Measurements from ENCODE around the gene PBRM1.
"Not testable (repeated sequence)": the region's sequence is repeated elsewhere in the genome, so short reads cannot be mapped to it uniquely, and the experiment has no call there.

PBRM1 gene

GRCh38 chr3:52703341-52703740 lies 17.6 kb upstream of the PBRM1 start:
- DNase-seq: no peak

- DNase-seq: no peak
Observed at GRCh38 chr3:52697632-52697965, 11.9 kb upstream of the PBRM1 start.

DNA sequence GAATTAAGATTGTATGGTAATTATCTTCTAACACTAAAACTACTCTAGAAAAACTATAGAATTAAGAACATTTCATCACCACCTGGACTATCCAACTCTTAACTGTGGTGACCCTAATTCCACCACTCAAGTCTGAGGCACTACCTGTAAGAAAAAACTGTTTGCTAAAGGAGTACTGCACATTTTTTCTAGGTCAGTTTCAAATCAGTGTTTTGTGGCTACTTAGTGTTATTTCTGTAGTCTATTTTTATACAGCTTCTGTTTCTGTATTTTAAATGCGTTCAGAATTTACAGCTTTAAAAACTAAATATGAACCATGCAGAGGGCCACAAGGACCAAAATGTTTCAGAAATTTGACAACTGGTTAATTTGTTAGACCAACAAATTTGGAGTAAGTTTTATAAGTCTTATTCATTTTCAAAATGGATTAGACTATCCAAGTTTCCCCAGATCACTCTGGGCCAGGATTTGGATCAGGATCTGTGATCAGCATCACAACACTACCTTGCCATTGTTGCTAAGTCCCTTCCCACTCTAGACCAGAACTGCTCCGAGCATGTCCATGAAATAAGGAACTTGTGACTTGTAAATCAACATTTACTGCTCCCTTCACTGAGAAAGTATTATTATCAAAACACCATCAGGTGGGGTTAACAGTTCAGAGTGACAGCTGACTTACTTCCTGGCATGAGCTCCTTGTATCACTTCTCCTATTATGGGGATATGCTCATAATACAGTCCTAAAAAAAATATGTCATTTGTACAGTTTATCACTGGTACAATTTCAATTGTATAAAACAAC lies 11.3 kb upstream of the PBRM1 start:
- no peak for DNase-seq

DNA sequence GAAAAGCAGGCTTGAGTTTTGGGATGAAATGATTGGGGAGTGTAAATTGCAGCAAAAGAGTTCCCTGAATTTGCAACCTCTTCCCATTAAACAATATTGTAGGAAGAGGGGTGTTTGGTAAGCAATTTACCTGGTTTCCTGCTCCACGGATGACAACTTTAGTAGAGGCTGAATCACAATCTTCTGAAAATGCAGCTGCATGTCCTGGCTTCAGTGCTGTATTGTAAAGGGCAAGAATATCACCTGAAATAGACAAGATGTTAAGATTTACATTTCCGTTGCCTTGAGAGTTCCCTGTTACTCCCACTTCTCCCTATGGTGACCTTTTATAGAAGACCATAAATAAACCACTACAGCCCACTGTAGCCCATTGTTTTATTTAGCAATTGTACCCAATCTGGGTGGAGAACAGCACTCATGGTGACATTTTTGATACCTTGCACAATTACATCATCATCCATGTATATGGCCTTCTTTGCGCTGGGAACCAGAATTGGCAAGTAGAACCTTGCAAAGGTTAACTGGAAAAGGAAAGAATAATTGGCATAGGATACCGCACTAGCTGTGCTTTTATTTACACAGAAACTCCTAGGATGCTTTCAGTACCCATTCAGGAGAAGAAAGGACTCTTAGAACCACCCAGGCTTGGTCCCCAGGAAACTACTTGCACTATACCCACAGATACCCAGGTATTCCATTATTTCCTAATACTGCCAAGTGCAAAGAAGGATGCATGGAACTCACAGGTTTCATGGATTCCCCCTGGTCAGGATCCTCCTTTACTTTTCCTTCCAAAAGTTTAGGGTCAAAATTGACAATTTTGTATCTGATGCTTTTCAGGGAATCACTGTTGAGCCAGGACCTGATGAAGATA lies 10.3 kb upstream of the PBRM1 start:
- no peak for DNase-seq

- no peak for DNase-seq
Observed at GRCh38 chr3:52694528-52695189, 8.9 kb upstream of the PBRM1 start.

GRCh38 chr3:52693071-52693470 lies 7.4 kb upstream of the PBRM1 start:
- no peak for DNase-seq

DNA sequence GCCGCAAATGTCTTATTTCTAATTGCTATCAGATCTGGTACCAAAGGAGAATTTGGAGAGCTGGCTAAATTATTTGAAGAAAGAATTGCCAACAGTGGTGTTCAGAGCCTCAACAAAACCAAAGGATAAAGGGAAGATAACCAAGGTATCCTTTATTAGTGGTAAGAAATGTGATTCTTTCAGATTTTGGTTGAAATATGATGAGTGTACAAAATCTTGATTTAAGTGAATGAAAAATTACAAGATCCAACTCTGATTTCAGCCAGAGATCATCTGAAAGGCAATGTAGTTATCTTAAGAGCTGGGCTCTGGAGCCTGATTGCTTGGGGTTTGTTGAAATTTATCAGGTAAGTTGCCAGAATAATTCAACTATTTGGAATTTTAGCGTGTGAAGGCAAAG lies 4.8 kb upstream of the PBRM1 start:
- no peak for DNase-seq

DNA sequence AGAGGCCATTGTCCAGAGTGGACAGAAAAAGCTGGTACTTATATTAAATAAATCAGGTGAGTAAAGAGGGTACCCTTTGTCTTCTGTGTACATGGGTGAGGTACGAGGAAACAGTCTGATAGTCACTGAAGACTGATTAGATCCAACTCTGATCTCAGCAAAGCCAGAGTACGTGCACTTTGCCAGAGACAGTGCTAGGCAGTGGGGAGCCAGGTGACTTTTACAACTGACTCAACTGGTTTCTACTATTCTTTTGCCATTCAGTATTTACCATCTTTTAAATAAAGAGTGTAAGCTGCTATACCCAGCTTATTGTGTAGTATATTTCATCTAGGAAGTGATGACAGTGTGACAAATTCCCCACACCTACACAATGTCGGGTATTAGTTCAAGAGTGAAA lies 3.4 kb upstream of the PBRM1 start:
- no peak for DNase-seq

DNA sequence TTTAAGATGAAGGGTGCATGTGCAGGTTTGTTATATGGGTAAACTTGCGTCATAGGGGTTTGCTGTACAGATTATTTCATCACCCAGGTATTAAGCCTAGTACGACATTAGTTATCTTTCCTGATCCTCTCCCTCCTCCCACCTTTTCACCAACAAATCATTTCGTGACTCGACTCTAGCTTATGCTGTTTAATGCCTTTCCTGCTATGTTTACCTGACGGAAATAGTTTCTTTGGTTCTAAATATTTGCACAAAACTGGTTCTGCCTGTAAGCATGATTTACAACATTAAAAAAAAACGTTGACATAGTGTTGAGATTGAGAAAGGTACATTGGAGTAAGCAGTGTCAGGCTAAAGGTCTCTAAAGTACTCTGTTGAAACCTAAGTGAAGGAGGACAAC lies 2.6 kb upstream of the PBRM1 start:
- no peak for DNase-seq

DNA sequence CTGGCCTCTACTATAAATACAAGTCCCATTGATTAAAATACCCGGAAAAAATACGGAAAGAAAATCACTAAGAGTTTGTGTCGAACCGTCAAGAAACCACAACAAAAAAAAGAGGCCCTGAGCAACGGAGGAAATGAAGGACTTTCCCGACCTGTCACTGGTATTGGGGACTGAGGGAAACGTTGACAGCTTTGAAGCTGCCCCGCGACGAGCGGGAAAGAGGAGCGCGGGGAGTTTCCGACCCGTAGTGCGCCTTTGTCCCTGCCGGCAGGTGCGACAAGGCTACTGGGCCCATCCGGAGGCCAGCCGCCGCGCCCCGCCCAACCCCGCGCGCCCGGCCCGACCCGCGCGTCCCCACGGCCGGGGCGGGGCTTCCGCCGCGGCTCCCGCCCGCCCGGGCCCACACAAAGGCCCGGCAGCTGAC lies 416 bp downstream of the PBRM1 start:
- DNase-seq: peak; percentile 64

DNA sequence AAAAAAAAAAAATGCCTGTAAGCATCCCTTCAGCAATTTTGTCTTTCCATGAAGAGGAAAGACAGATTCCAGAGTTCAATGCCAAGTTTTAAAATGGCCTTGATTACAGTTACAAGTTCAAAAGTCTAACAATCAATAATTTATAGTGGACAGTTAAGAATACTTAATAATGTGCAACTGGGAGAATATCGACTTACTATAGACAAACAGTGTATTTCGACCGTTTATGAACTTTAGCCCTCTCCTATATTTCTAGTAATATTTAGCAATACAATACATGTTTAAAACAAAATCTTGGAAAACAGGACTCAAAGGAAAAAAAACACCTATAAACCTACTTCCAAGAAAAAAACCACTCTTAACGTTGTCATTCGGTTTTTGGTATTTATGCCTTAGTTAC lies 1.5 kb downstream of the PBRM1 start:
- no peak for DNase-seq

DNA sequence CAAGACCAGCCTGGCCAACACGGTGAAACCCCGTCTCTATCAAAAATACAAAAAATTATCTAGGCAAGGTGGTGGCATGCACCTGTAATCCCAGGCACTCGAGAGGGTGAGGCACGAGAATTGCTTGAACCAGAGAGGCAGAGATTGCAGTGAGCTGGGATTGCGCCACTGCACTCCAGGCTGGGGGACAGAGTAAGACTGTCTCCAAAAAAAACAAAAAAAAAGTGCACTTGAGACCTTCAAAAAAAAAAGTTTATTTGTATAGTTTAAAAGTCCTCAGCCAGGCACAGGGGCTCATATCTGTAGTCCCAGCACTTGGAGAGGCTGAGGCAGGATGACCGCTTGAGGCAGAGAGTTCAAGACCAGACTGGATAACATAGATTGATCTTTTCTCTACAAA lies 2.1 kb downstream of the PBRM1 start:
- DNase-seq: no peak

DNA sequence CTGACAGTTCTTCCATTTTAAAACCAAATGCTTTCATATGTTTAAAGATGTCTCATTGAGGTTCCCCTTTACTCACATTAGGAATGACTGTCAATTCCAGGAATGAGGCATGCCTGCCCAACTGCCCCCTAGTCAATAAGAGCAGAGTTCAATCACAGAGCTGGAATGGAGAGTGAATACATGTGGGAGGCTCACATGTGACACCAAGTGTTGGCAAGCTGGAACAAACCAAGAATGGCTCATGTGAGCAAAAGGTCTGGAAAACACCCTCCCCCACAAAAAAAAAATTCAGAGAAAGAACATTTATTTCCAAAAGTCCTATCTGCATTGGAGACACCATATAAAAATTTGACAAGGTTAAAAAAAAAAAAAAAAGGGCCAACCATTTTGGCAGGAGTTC lies 3.7 kb downstream of the PBRM1 start:
- peak; percentile 88 for DNase-seq

- DNase-seq: no peak
Observed at GRCh38 chr3:52681596-52681995, 4.1 kb downstream of the PBRM1 start.

DNA sequence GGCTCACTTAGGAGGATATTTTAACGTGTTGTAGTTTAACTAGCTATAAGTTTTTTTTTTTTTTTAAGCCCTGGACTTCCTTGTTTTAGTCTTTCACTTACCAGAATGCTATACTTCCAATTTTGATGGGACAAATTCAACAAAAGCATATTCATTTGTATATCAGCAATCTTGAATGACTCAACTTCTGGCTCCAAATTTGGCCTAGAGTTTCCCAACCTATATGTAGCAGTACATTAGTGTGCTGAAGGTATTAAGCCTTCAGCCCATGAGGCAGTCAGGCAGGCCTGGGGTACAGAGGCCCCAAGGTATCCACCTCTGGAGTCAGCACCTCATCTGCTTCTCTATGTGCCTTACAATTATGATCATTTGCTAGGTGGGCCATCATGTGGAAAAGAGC lies 5.9 kb downstream of the PBRM1 start:
- DNase-seq: no peak

DNA sequence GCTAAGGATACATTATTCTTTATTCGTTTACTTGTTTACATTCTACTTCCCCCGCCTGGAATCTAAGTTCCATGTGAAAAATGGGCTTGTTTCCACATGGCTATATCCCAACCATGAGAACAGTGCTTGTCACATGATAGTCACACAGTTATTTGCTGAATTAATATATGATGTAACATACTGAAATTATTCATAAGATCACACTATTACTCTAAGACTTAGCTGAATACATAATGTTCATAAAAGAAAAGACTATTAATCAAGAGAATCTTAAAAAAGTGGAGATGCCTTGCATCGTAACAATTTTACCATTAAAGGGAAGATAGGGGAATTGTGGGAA lies 6.5 kb downstream of the PBRM1 start:
- no peak for DNase-seq

- no peak for DNase-seq
Observed at GRCh38 chr3:52678265-52679198, 7.2 kb downstream of the PBRM1 start.

GRCh38 chr3:52676201-52676600 lies 9.5 kb downstream of the PBRM1 start:
- DNase-seq: not testable (repeated sequence)

GRCh38 chr3:52671676-52672075 lies 14.0 kb downstream of the PBRM1 start:
- DNase-seq: no peak

DNA sequence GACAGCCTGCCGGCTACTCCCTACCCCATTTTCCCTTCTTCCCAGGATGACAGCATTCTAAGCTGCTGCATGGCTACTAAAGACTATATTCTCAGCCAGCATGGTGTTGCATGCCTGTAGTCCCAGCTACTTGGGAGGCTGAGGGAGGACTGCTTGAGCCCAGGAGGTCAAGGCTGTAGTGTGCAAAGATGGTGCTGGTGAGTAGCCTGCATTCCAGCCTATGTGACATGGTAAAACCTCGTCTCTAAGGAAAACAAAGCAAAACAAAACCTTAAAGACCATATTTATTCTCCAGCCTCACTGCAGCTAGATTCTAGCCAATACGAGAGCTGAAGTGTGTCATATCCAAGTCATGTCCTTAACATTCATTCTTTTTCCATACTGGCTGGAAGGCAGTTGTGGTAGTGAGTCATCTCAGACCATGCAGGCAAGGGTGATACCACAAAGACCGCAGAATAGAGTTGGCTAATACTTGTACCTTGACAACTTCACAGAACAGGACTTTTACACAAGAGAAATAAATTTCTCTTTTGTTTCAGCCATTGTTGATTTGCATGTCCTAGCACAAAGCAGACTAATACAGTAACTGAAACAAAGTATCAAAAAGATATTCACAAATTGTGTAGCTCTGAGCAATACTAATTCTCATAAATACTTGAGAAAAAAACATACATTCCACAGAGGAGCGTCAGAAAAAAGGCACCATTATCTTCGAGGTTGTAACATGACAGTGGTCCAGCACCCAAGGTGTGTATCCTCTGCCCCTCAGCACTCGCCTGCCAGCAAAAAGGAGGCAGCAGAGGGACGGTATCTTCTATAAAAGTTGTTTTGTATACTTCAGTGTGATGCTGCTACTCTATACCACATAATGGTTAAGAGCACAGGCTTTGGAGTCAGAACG lies 14.8 kb downstream of the PBRM1 start:
- DNase-seq: peak; percentile 100

DNA sequence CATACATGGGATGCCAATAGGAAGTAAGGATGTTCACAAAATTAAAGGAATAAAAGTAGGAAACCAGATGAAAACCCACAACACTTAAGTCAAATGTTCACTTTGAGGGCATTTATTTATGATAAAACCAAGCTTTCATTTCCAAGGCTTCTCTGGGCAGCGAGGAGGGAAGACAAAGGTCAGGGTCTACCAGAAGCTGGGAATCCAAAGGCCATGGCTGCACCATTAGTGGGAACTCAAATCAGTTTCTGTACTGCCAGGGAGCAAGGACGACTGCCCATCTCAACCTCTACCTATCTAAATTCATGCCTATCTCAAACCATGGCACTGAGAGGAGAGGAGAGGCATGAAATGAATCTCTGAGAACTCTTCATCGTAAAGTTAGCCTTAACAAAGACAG lies 22.6 kb downstream of the PBRM1 start:
- no peak for DNase-seq

DNA sequence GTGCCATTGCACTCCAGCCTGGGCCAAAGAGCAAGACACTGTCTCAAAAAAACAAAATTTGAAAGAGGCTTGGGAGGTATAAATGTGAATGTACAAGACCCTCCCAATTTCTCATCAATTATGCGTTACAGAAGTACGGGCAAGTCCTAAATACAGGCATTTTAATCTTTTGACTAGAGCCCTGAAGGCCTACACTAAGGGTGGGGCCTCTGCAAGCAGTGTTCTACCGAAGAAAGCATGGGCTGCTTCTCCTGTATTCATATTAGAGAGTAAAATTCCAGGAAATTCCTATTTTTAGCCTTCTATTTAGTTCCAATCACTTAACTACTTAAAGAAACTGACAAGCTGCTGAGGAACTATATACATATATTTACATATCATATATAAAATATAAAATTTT lies 25.7 kb downstream of the PBRM1 start:
- DNase-seq: no peak

All from HCEC 1CT (cell line).